A549 (cell line): ENCODE data around the gene IMMT.

ENCODE experiments used
- ESRRA ChIP-seq: fragments of 150-350 bp; IDR thresholded peaks from 2 replicates; pipeline ENCODE4 v1.6.1; 2014; ENCODE audit warnings: mild to moderate bottlenecking, low read length, borderline replicate concordance
- POLR2A ChIP-seq: IDR thresholded peaks from 2 replicates; pipeline ENCODE4 v1.6.1; 2012; ENCODE audit warnings: mild to moderate bottlenecking, low read length

DNA sequence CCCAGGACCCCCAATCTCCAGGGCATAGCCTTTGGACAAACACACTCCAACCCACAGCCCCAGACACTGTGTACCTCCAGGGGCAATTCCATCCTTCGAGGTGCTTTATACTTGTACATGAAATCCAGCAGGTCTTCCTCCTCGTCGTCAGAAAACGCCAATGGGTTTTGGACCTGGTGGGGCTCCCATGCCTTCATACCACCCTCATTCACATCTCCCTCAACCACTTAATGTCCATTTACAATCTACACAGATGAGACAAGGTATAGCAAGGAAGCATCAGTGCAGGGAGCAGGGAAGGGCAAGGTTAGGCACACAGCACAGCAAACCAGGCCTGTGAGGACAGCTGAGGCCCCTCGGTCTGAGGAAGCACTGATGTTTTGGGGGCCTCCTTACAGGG is 24.6 kb upstream of the IMMT start:
- TF ChIP-seq ESRRA: no peak
- TF ChIP-seq POLR2A: no peak
